Neutrophil (primary cell): ENCODE results near the gene TNP2.

Source experiments
- H3K27ac ChIP-seq: fragments of 200-600 bp; sonication (generic); 2 replicates; pipeline ENCODE4 v1.5.1; 2016; ENCODE audit warnings: mild to moderate bottlenecking, moderate library complexity
- H3K27me3 ChIP-seq: fragments of 200-600 bp; sonication (generic); 2 replicates; pipeline ENCODE4 v1.6.0; 2016; ENCODE audit warnings: mild to moderate bottlenecking
- H3K36me3 ChIP-seq: fragments of 200-600 bp; sonication (generic); 2 replicates; pipeline ENCODE4 v1.5.1; 2017
- H3K4me1 ChIP-seq, 2 experiments: fragments of 200-600 bp in 1 of 2; sonication (generic) in 1 of 2; 1 replicate in 1 of 2; 2 replicates in 1 of 2; pipeline versions ENCODE4 v1.5.1 to v1.6.1; 2013 to 2016; ENCODE audit warnings: low read depth in 1 of 2, low read length in 1 of 2, mild to moderate bottlenecking in 1 of 2, moderate library complexity in 1 of 2; ENCODE audit not compliant: control insufficient read depth in 1 of 2, insufficient read depth in 1 of 2
- H3K4me3 ChIP-seq, 2 experiments: fragments of 200-600 bp in 1 of 2; sonication (generic) in 1 of 2; 1 replicate in 1 of 2; 2 replicates in 1 of 2; pipeline ENCODE4 v1.5.1; 2013 to 2016; ENCODE audit warnings: low read depth in 1 of 2, low read length in 1 of 2, mild to moderate bottlenecking in 1 of 2, moderate library complexity in 1 of 2
- H3K9me3 ChIP-seq: fragments of 200-600 bp; sonication (generic); 2 replicates; pipeline ENCODE4 v1.5.1; 2016
- TF ChIP-seq, protein P1 (sequence below): fragments of 200-600 bp; sonication (generic); IDR thresholded peaks from 2 replicates; pipeline ENCODE4 v1.5.1; 2016; ENCODE audit warnings: antibody characterized with exemption

The TNP2 gene

GRCh38 chr16:11245222-11245737 is 23.8 kb downstream of the TNP2 start:
- peaks cover 8% of the 10 kb centered on the region for H3K27me3 ChIP-seq
- H3K4me1 ChIP-seq = no peaks in the 10 kb centered on the region
- no peaks in the 10 kb centered on the region for H3K36me3 ChIP-seq
- no peak overlapping the region for H3K27ac ChIP-seq
- H3K4me3 ChIP-seq = no peak overlapping the region
- no peaks in the 10 kb centered on the region for H3K9me3 ChIP-seq
- TF ChIP-seq, protein P1, sequence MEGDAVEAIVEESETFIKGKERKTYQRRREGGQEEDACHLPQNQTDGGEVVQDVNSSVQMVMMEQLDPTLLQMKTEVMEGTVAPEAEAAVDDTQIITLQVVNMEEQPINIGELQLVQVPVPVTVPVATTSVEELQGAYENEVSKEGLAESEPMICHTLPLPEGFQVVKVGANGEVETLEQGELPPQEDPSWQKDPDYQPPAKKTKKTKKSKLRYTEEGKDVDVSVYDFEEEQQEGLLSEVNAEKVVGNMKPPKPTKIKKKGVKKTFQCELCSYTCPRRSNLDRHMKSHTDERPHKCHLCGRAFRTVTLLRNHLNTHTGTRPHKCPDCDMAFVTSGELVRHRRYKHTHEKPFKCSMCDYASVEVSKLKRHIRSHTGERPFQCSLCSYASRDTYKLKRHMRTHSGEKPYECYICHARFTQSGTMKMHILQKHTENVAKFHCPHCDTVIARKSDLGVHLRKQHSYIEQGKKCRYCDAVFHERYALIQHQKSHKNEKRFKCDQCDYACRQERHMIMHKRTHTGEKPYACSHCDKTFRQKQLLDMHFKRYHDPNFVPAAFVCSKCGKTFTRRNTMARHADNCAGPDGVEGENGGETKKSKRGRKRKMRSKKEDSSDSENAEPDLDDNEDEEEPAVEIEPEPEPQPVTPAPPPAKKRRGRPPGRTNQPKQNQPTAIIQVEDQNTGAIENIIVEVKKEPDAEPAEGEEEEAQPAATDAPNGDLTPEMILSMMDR = no peak

GRCh38 chr16:11242658-11243057 is 26.5 kb downstream of the TNP2 start:
- Histone ChIP-seq H3K36me3 (no peaks in the 10 kb centered on the region), H3K4me1 (no peaks in the 10 kb centered on the region), H3K27ac (no peak overlapping the region), H3K9me3 (no peaks in the 10 kb centered on the region), H3K4me3 (no peak overlapping the region), H3K27me3 (peaks cover 8% of the 10 kb centered on the region)
- TF ChIP-seq, protein P1 = no peak

- H3K27me3 ChIP-seq = peaks cover 8% of the 10 kb centered on the region
- TF ChIP-seq, protein P1 = no peak
- H3K27ac ChIP-seq = no peak overlapping the region
- H3K4me3 ChIP-seq = no peak overlapping the region
- H3K36me3 ChIP-seq = no peaks in the 10 kb centered on the region
- H3K9me3 ChIP-seq = no peaks in the 10 kb centered on the region
- no peaks in the 10 kb centered on the region for H3K4me1 ChIP-seq
These were observed 27.5 kb downstream of the TNP2 start for GRCh38 chr16:11241480-11242204.

DNA sequence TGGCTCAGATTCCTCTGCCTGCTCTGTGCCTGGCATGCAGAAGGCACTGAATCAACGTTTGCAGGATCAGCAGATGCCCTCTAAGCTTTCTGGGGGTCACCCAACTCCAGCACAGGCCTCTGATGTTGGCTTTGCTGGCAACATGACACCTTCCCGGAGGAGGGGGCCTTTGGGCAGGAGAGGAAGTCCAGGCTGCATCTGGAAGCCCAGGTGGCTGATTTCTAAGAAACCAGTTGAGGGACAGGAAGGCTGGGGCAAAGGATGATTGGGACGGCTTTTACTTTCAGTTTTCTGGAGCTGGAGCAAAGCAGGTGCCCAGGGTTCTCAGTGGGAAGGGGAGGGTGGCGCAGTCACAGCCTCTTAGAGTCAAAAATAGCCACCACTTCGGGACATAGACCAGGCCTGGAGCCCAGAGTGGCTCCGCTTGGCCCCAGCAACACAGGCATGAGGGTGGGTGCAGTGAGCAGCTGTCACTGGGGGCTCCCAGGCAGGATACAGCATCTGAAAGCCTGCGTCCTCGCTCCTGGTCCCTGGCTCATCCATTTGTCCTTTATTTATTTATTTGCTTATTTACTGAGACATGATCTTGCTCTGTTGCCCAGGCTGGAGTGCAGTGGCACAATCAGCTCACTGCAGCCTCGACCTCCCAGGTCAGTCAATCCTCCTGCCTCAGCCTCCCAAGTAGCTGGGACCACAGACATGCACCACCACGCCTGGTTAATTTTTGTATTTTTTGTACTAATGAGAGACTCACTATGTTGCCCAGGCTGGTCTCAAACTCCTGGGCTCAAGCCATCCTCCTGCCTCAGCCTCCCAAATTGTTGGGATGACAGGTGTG is 28.3 kb downstream of the TNP2 start:
- TF ChIP-seq, protein P1 = no peak
- Histone ChIP-seq H3K9me3 (no peaks in the 10 kb centered on the region), H3K27ac (no peak overlapping the region), H3K27me3 (peaks cover 8% of the 10 kb centered on the region), H3K4me1 (peaks cover 0 to under 1% of the 10 kb centered on the region in 2 experiments), H3K4me3 (no peak overlapping the region), H3K36me3 (no peaks in the 10 kb centered on the region)

DNA sequence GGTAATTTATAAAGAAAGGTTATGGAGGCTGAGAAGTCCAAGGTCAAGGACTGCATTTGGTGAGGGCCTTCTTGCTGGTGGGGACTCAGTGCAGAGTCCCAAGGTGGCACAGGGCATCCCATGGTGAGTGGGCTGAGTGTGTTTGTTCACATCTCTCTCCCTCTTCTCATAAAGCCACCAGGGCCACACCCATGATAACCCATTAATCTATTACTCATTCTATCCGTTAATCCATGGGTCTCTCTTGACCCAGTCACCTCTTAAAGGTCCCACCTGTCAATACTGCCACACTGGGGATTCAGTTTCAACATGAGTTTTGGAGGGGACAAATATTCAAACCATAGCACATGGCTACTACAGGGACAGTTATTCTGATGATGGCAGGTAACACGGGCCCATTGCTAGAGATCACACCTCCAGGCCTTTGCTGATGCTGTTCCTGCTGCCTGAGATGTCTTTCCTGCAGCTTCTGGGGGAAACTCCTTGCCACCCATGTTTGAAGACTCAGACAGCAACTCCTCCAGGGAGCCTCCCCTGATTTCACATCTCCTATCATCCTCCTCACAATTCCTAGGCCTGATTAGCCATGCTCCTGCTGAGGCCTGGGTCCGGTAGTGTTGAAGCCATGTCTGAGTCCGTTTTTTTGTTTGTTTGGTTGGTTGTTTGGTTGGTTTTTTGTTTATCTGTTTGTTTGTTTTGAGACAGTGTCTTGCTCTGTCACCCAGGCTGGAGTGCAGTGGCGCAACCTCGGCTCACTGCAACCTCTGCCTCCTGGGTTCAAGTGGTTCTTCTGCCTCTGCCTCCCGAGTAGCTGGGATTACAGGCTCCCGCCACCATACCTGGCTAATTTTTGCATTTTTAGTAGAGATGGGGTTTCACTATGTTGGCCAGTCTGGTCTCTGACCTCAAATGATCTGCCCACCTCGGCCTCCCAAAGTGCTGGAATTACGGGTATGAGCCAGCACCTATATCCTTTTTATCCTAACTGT is 29.2 kb downstream of the TNP2 start:
- no peak overlapping the region for H3K4me3 ChIP-seq
- H3K4me1 ChIP-seq = peaks cover 8 to 9% of the 10 kb centered on the region in 2 experiments
- no peak overlapping the region for H3K27ac ChIP-seq
- H3K36me3 ChIP-seq = no peaks in the 10 kb centered on the region
- H3K9me3 ChIP-seq = no peaks in the 10 kb centered on the region
- TF ChIP-seq, protein P1 = no peak
- H3K27me3 ChIP-seq = peaks cover 8% of the 10 kb centered on the region
